OCI-LY1 (cell line): ENCODE measurements around the gene TAS2R20.

Experiments
- EZH2 ChIP-seq: fragments of 200-600 bp; sonication (generic), shearing (Covaris generic); IDR thresholded peaks from 2 replicates; pipeline ENCODE4 v1.8.0; 2017; ENCODE audit warnings: borderline replicate concordance, mixed run types, mild to moderate bottlenecking, antibody characterized with exemption, low read length, moderate library complexity, mixed read lengths
- TF ChIP-seq, protein P1 (sequence below): fragments of 200-600 bp; sonication (generic), shearing (Covaris generic); IDR thresholded peaks from 2 replicates; pipeline ENCODE4 v1.5.1; 2017; ENCODE audit warnings: mild to moderate bottlenecking, antibody characterized with exemption, low read length, moderate library complexity, mixed read lengths

DNA sequence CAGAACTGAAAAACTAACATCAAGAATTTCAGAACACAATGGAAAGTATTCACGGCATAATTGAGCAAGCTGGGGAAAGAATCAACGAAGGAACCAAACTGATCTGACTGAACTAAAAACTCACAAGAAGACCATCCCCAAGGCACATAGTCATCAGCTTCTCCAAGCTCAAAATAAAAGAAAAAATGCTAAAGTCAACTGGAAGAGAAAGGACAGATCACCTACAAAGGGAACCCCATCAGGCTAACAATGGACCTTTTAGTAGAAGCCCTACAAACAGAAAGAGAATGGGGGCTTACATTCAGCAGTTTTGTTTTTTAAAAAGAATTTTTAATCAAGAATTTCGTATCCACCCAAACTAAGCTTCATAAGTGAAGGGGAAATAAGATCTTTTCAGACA, 23.1 kb downstream of the TAS2R20 start:
- TF ChIP-seq, protein P1, sequence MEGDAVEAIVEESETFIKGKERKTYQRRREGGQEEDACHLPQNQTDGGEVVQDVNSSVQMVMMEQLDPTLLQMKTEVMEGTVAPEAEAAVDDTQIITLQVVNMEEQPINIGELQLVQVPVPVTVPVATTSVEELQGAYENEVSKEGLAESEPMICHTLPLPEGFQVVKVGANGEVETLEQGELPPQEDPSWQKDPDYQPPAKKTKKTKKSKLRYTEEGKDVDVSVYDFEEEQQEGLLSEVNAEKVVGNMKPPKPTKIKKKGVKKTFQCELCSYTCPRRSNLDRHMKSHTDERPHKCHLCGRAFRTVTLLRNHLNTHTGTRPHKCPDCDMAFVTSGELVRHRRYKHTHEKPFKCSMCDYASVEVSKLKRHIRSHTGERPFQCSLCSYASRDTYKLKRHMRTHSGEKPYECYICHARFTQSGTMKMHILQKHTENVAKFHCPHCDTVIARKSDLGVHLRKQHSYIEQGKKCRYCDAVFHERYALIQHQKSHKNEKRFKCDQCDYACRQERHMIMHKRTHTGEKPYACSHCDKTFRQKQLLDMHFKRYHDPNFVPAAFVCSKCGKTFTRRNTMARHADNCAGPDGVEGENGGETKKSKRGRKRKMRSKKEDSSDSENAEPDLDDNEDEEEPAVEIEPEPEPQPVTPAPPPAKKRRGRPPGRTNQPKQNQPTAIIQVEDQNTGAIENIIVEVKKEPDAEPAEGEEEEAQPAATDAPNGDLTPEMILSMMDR, result no peak
- TF ChIP-seq EZH2, result no peak
